Natural killer cell (primary cell): ENCODE measurements around the gene DLGAP4. TPM values are rescaled to one million over a fixed set of nuclear protein-coding genes. Genes with fewer than 3 reads are reported as not detected.

Experiments
- ATAC-seq, 3 donors: fragments of 150-1000 bp in 2 of 3; fragments of 200-7000 bp in 1 of 3; cut with Tn5 transposase; 1 replicate in 1 of 3; 2 replicates in 2 of 3; pipeline ENCODE4 v1.10.0; 2021; ENCODE audit warnings: mild to moderate bottlenecking in 2 of 3, moderate library complexity in 2 of 3
- DNase-seq, 2 donors: peaks; one replicate each; pipeline versions ENCODE4 v3.0.0 to v3.0.0-alpha.2; 2013 to 2021; ENCODE audit warnings: mixed read lengths in 1 of 2
- H3K27ac ChIP-seq: one replicate; pipeline ENCODE4 v1.5.1; 2013; ENCODE audit warnings: mild to moderate bottlenecking, low read length
- H3K27me3 ChIP-seq: one replicate; pipeline ENCODE4 v1.6.1; 2013; ENCODE audit warnings: low read length; ENCODE audit not compliant: control insufficient read depth, insufficient read depth
- H3K36me3 ChIP-seq: one replicate; pipeline ENCODE4 v1.6.1; 2013; ENCODE audit warnings: low read length; ENCODE audit not compliant: control insufficient read depth, insufficient read depth
- H3K4me1 ChIP-seq: one replicate; pipeline ENCODE4 v1.6.1; 2013; ENCODE audit warnings: low read length; ENCODE audit not compliant: control insufficient read depth, insufficient read depth
- H3K4me3 ChIP-seq: one replicate; pipeline ENCODE4 v1.5.1; 2013; ENCODE audit warnings: low read length
- H3K9me3 ChIP-seq: one replicate; pipeline ENCODE4 v1.6.1; 2013; ENCODE audit warnings: low read length; ENCODE audit not compliant: control insufficient read depth, insufficient read depth
- H3K27ac Mint-ChIP-seq, 2 donors: one replicate each; pipeline ENCODE4 v1.8.0; 2022; ENCODE audit warnings: mild to moderate bottlenecking in 2 of 2, mixed read lengths in 2 of 2, moderate library complexity in 1 of 2
- H3K27me3 Mint-ChIP-seq, 2 donors: one replicate each; pipeline ENCODE4 v1.8.0; 2022; ENCODE audit warnings: low read depth in 2 of 2, mixed read lengths in 2 of 2
- H3K36me3 Mint-ChIP-seq: one replicate; pipeline ENCODE4 v1.8.0; 2022; ENCODE audit warnings: mixed read lengths
- H3K4me1 Mint-ChIP-seq, 2 donors: one replicate each; pipeline ENCODE4 v1.8.0; 2022; ENCODE audit warnings: mixed read lengths in 2 of 2
- H3K4me3 Mint-ChIP-seq: one replicate; pipeline ENCODE4 v1.8.0; 2022; ENCODE audit warnings: mild to moderate bottlenecking, moderate library complexity, mixed read lengths
- H3K9me3 Mint-ChIP-seq, 2 donors: one replicate each; pipeline ENCODE4 v1.8.0; 2022; ENCODE audit warnings: mixed read lengths in 2 of 2
- WGBS: methylation state at CpG from one replicate; pipeline ENCODE4 v1.1.7; 2013; ENCODE audit warnings: missing lambda C conversion rate; ENCODE audit not compliant: insufficient coverage; 5-methylcytosine and 5-hydroxymethylcytosine counted together
- intact Hi-C: fragments of 100-400 bp; cut with micrococcal nuclease; formaldehyde crosslinking; loops from one replicate; pipeline ENCODE4 v1.14.2; 2022
- total RNA-seq, 4 donors: library from RNA; stranded (reverse); fragments of 120-200 nt in 1 of 4; gene quantifications; one replicate each; pipeline versions ENCODE4 v1.2.3 to v1.2.4, GENCODE V29; 2013 to 2022
- TF ChIP-seq, protein P1 (sequence below): fragments of 200-600 bp; IDR thresholded peaks from one replicate; pipeline ENCODE4 v1.8.0; 2022; ENCODE audit warnings: antibody characterized with exemption

Gene DLGAP4
- total RNA-seq, 3 donors from 2014 or later (not counting 1 experiment from before 2014, with no cell fraction given) = 47.9 to 51.6 (median 51.2) TPM

DNA sequence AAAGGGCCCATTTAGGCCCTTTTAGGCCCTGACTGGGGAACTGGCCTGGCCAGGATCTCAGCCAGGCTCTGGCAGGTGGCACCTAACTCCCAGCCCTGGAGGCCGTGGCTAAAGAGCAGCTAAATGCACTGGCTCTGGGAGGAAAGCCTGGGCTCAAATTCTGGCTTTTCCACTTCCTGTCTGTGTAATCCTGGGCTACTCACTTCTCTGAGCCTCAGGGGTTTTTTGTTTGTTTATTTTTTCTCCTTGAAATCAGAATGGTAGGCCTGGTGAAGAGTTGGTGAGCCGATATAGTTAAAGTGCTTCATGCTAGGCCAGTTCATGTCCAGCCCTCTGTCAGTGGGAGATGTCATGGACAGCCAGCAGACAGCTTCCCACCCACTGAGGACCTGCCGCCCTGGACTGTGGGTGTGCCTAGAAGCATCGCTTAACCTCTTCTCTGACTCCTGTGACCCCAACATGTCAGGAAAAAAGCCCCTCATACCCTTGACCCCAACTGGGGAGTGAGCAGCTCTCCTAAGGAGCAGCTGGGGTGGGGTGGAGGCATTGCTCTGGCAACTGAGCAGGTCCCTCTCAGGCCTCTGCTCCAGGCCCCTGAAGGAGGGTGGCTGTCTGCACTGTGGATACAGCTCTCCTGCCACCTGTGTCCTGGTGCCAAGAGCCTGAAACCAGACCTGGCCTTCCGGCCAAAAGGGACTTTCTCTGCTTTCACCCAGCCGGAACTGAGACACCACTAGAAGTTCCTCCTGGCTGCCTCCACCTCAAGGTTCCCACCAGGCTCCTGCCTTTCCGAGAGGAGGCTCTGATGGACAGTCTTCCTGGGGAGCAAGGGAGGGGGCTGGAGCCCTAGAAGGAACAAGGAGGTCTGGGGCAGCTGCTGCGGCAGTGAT lies 178.0 kb downstream of the DLGAP4 start:
- H3K4me1 ChIP-seq = no peaks in the 10 kb centered on the region
- intact Hi-C loops = no loop called here
- Mint-ChIP-seq H3K27ac (no peak overlapping the region), H3K36me3 (no peaks in the 10 kb centered on the region), H3K4me3 (no peak overlapping the region), H3K4me1 (peaks cover 34 to 36% of the 10 kb centered on the region in 2 donors), H3K27me3 (no peaks in the 10 kb centered on the region), H3K9me3 (no peaks in the 10 kb centered on the region)
- no peak overlapping the region for H3K27ac ChIP-seq
- H3K27me3 ChIP-seq = no peaks in the 10 kb centered on the region
- no peak for ATAC-seq
- WGBS = 95% methylated on average over 8 of the region's 8 CpGs
- peaks cover 3% of the 10 kb centered on the region for H3K36me3 ChIP-seq
- DNase-seq = no peak
- no peaks in the 10 kb centered on the region for H3K9me3 ChIP-seq
- no peak overlapping the region for H3K4me3 ChIP-seq
- TF ChIP-seq, protein P1, sequence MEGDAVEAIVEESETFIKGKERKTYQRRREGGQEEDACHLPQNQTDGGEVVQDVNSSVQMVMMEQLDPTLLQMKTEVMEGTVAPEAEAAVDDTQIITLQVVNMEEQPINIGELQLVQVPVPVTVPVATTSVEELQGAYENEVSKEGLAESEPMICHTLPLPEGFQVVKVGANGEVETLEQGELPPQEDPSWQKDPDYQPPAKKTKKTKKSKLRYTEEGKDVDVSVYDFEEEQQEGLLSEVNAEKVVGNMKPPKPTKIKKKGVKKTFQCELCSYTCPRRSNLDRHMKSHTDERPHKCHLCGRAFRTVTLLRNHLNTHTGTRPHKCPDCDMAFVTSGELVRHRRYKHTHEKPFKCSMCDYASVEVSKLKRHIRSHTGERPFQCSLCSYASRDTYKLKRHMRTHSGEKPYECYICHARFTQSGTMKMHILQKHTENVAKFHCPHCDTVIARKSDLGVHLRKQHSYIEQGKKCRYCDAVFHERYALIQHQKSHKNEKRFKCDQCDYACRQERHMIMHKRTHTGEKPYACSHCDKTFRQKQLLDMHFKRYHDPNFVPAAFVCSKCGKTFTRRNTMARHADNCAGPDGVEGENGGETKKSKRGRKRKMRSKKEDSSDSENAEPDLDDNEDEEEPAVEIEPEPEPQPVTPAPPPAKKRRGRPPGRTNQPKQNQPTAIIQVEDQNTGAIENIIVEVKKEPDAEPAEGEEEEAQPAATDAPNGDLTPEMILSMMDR = no peak

DNA sequence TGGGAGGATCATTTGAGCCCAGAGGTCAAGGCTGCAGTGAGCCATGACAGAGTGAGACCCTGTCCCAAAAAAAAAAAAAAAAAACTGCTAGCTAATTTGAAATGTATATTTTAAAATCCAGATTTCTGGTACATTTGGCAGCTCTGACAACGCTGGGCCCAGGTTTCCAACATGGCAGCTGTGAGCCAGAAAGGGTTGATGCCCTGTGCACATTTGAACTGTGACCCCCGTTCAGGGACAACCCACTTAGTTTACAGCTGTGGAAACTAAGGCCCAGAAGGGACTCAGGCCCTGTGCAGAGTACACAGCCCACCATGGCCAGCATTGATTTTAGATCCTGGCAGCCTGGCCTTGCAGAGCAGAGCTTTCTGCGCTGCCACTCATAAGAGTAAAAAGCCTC lies 179.1 kb downstream of the DLGAP4 start:
- TF ChIP-seq, protein P1 = no peak
- DNase-seq = no peak
- H3K36me3 ChIP-seq = peaks cover 3% of the 10 kb centered on the region
- intact Hi-C loops = no loop called here
- ATAC-seq = no peak
- H3K4me1 ChIP-seq = peaks cover 10% of the 10 kb centered on the region
- Mint-ChIP-seq H3K9me3 (no peaks in the 10 kb centered on the region), H3K4me1 (peaks cover 30 to 39% of the 10 kb centered on the region in 2 donors), H3K27ac (no peak overlapping the region), H3K27me3 (no peaks in the 10 kb centered on the region), H3K4me3 (no peak overlapping the region), H3K36me3 (no peaks in the 10 kb centered on the region)
- H3K4me3 ChIP-seq = no peak overlapping the region
- H3K27ac ChIP-seq = no peak overlapping the region
- no peaks in the 10 kb centered on the region for H3K27me3 ChIP-seq
- no peaks in the 10 kb centered on the region for H3K9me3 ChIP-seq
- WGBS = 94% methylated on average over 3 of the region's 3 CpGs

DNA sequence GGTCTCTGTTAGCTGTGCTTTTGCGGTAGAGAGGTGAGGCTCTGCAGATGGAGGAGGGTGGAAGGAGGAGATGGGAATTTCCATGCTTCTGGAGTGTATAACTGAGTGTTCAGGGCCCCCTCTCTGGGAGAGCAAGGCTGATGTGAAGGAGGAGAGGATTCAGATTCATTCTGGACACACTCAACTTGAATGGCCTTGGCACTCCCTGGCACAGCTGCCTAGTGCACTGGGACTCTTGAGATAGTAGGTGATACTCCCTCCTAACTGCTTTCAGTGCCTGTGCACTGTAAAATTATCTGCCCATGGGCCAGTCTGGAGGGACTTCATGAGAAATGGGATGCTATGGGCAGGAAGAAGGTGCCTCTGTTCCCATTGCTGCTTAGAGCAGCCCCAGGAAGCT lies 180.9 kb downstream of the DLGAP4 start:
- WGBS = 94% methylated on average over 1 of the region's 1 CpG

More for the DNA sequence above, 180.9 kb downstream of the DLGAP4 start:
- peaks cover 28% of the 10 kb centered on the region for H3K4me1 ChIP-seq
- H3K4me3 ChIP-seq = no peak overlapping the region
- ATAC-seq = no peak
- Mint-ChIP-seq H3K9me3 (no peaks in the 10 kb centered on the region), H3K27ac (no peak overlapping the region), H3K4me1 (peaks cover 30 to 40% of the 10 kb centered on the region in 2 donors), H3K36me3 (no peaks in the 10 kb centered on the region), H3K4me3 (no peak overlapping the region), H3K27me3 (no peaks in the 10 kb centered on the region)
- H3K27ac ChIP-seq = no peak overlapping the region
- TF ChIP-seq, protein P1 = no peak
- H3K27me3 ChIP-seq = no peaks in the 10 kb centered on the region
- peaks cover 3% of the 10 kb centered on the region for H3K36me3 ChIP-seq
- intact Hi-C loops = no loop called here
- no peak for DNase-seq
- H3K9me3 ChIP-seq = no peaks in the 10 kb centered on the region
